GM18511 (cell line): ENCODE measurements around the gene NCAM1.

Source experiments
- ATAC-seq: cut with Tn5 transposase; IDR thresholded peaks from one replicate; pipeline ENCODE4 v1.9.1; 2021; ENCODE audit warnings: mild to moderate bottlenecking, moderate library complexity; ENCODE audit not compliant: unreplicated experiment

The NCAM1 gene

DNA sequence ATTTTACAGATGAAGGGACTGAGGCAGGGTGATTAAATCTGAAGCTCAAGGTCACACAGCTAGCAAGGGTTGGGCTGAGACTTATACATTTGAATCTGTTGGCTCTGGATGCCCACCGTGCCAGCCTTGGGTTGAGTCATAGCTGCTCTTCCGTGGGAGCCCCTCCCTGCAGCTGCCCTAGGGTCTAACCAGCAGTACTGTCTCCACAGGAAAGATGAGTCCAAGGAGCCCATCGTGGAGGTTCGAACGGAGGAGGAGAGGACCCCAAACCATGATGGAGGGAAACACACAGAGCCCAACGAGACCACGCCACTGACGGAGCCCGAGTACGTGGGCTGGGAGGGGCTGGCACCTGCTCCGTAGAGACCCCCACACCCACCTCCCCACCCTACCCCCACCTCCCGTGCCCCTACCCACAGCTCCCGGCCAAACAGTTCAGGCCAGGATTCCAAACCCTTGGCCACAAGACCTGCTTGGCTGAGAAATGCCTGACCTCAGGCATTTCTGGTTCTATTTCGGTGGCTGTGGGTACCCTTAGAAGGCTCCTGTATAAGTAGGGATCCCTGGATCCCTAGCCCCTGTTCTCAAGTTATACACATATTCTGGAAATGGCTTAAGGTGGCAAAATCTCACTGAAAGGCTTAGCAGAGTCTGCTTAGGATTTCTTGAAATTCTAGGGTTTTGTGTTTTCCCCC is 310.5 kb downstream of the NCAM1 start:
- ATAC-seq = no peak

DNA sequence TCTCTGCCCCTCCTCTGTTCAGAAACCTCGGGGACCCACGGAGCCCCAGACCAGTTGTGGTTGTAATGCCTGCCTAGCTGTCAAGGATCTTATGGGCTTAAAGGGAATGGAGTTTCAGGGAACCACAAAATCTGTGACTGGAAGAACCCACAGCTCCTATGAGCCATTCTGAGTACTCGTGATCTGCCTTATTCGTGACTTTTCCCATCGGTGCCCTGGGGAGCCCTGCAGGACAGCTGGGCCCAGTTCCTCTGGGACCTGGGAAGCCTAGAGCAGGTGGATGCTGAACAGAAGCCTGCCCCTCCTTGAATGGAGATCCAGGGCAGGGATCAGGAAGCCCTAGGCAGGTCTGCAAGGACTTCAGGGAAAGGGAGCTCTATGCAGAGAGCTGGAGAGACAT is 311.1 kb downstream of the NCAM1 start:
- ATAC-seq = no peak

GRCh38 chr11:113272927-113273615 is 311.9 kb downstream of the NCAM1 start:
- no peak for ATAC-seq

DNA sequence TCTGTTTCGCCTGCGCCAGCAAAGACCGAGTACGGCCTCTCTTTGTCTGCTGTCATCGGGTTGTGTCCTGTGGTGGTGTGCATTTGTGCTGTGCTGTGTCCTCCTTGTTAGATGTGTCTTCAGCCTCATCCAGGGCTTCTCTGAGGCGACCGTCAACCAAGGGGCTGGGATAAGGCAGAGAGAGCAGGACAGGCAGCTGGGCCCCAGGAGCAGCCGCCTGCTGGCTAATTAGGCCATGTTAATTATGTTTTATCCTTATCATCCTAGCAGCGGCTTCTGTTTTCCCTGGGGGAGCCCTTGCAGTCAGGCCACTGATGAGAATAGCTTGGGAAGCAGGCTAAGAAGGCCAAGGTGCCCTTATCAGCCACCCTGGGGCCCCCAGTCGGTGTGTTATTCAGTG is 312.5 kb downstream of the NCAM1 start:
- no peak for ATAC-seq

GRCh38 chr11:113274713-113275582 is 313.7 kb downstream of the NCAM1 start:
- no peak for ATAC-seq

GRCh38 chr11:113275602-113276001 is 314.4 kb downstream of the NCAM1 start:
- ATAC-seq = no peak

- ATAC-seq = no peak
Observed at GRCh38 chr11:113276466-113276865, 315.2 kb downstream of the NCAM1 start.

- no peak for ATAC-seq
Observed at GRCh38 chr11:113277907-113278306, 316.7 kb downstream of the NCAM1 start.

- no peak for ATAC-seq
Observed at GRCh38 chr11:113278481-113278880, 317.3 kb downstream of the NCAM1 start.

- no peak for ATAC-seq
Observed at GRCh38 chr11:113278925-113279324, 317.7 kb downstream of the NCAM1 start.

GRCh38 chr11:113279591-113279990 is 318.4 kb downstream of the NCAM1 start:
- no peak for ATAC-seq

GRCh38 chr11:113281052-113281725 is 320.0 kb downstream of the NCAM1 start:
- ATAC-seq = no peak

- ATAC-seq = no peak
Observed at GRCh38 chr11:113282898-113283437, 321.7 kb downstream of the NCAM1 start.

GRCh38 chr11:113283881-113284280 is 322.7 kb downstream of the NCAM1 start:
- no peak for ATAC-seq

DNA sequence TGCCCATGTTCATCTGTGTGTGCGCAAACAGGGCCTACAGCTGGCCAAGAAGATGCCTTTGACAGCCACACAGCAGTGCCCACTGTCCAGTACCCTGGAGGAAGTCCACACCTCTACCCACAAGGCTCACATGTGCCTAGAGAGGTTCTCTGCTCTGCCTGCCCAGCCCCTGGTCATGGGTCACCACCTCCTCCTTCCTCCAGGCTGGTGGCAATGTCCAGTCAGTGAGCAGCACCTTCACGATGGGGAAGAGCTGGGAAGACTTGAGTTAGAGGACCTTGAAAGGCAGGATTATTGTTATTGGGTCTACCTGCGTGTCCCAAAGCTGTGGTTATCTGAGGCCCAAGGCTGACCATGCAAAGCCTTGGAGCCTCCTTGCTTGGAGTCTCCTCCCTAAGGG is 324.8 kb downstream of the NCAM1 start:
- no peak for ATAC-seq

GRCh38 chr11:113286509-113287497 is 325.6 kb downstream of the NCAM1 start:
- ATAC-seq = no peak

GRCh38 chr11:113287801-113288200 is 326.6 kb downstream of the NCAM1 start:
- no peak for ATAC-seq

DNA sequence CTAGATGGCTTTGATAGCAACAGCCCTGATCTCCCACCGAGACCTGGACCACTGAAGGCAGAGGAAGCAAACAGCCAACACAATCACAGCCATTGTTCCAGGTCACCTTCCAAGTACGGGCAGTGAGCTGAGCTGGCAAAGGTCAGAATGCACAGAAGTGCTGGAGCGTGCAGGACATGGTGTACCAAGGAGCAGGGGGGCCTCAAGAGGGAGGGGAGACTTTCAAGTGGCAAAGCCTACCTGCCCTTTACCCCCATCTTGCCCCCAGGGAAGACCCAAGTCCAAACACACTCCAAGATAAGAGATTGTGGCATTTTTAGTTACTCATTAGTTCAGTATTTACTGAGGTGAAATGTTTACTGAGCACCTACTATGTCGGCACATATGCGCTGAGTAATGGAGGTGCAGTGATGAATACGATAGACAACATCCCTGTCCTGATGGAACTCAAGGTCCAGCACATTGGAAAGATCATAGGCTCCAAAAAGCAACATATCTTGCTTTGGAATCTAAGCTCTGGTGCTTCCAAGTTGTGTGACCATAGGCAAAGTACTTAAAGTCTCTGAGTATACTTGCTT is 327.2 kb downstream of the NCAM1 start:
- ATAC-seq = no peak
